Epithelial cell of esophagus (primary cell): ENCODE data around the gene CPNE1.

Experiments
- DNase-seq: peaks from one replicate; pipeline ENCODE4 v3.0.0; 2010; ENCODE audit warnings: low read depth
- H3K4me3 ChIP-seq: 2 replicates; pipeline ENCODE4 v1.5.1; 2011; ENCODE audit warnings: mild to moderate bottlenecking, low read length, control low read depth
- CTCF ChIP-seq: IDR thresholded peaks from 2 replicates; pipeline ENCODE4 v1.5.1; 2011; ENCODE audit warnings: low read depth, mild to moderate bottlenecking, low read length, control low read depth, inconsistent platforms; ENCODE audit not compliant: insufficient read depth; ENCODE audit errors: missing control alignments

The CPNE1 gene

GRCh38 chr20:35595901-35596300 lies 68.8 kb downstream of the CPNE1 start:
- no peak for DNase-seq
- TF ChIP-seq CTCF, result no peak
- no peak overlapping the region for H3K4me3 ChIP-seq

DNA sequence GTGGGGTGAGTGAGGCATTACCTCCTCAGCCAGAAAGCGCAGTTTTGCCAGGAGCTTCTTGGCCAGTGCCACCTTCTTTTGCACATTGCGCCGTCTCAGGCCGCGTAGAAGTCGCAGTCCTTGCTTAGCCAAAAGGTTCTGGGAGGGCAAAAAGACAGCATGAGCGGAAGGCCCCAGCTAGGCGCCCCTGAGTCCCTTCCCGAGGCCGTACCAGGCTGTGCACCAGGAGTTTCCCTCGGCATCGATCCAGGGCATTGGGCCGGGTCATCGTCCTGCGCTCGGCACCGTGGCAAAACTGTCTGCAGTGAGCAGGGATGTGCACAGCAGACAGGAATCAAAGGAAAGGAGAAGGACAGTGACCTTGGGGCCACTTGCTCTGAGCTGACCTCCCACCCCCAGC lies 69.2 kb downstream of the CPNE1 start:
- DNase-seq, result no peak
- TF ChIP-seq CTCF, result no peak
- no peak overlapping the region for H3K4me3 ChIP-seq

DNA sequence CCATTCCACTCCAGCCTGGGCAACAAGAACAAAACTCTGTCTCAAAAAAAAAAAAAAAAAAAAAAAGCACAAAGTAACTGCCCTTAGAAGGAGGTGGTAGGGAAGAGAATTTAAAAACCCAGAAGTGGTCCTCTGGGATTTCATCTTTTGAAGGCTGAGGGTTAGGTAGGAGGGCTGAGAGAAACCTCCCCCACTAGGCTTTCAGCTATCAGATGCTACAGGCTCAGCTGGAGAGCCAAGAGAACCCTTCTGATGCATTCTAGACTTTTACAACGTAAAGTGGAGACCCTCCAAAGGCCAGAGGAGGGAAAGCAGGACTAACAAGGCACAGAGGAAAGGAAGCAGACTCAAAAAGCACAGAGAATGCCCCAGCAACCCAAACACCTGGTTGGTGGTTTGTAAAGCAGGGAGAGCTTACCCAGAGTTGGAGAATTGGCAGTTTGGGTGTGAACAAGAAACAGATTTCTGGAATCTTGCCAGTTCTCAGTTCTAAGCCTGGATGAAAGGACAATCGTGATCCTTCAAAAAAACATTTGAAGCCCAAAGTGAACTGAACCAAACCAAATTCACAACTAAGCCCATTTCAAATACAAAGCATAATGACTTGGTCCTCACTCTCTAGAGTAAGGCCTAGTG lies 72.2 kb downstream of the CPNE1 start:
- DNase-seq, result no peak
- TF ChIP-seq CTCF, result no peak
- H3K4me3 ChIP-seq, result no peak overlapping the region

DNA sequence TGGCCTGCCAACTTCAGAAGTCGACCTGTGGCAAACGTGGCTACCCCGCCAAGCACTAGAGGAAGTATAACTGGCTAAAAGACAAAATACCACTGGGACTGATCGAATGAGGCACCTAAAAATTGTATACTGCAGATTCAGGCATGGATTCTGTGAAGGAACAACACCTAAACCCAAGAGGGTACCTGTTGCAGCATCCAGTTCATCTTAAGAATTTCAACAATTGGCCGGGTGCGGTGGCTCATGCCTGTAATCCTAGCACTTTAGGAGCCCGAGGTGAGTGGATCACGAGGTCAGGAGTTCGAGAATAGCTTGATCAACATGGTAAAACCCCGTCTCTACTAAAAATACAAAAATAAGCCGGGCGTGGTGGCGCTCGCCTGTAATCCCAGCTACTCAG lies 76.3 kb downstream of the CPNE1 start:
- no peak overlapping the region for H3K4me3 ChIP-seq
- TF ChIP-seq CTCF, result no peak
- no peak for DNase-seq

DNA sequence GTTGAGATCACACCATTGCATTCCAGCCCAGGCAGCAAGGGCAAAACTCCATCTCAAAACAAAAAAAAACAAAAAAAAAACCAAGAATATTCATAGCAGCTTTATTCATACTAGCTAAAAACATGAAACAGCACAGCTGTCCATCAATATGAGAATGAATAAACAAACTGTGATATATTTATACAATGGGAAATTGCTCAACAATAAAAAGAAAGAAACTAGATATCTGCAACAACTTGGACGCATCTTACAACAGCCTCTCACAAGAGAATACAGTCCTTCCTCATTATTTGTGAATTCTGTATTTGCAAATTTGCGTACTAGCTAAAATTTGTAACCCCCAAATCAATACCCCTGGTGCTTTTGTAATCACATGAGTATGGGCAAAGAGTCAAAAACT lies 77.3 kb downstream of the CPNE1 start:
- DNase-seq, result no peak
- H3K4me3 ChIP-seq, result no peak overlapping the region
- no peak for TF ChIP-seq CTCF

DNA sequence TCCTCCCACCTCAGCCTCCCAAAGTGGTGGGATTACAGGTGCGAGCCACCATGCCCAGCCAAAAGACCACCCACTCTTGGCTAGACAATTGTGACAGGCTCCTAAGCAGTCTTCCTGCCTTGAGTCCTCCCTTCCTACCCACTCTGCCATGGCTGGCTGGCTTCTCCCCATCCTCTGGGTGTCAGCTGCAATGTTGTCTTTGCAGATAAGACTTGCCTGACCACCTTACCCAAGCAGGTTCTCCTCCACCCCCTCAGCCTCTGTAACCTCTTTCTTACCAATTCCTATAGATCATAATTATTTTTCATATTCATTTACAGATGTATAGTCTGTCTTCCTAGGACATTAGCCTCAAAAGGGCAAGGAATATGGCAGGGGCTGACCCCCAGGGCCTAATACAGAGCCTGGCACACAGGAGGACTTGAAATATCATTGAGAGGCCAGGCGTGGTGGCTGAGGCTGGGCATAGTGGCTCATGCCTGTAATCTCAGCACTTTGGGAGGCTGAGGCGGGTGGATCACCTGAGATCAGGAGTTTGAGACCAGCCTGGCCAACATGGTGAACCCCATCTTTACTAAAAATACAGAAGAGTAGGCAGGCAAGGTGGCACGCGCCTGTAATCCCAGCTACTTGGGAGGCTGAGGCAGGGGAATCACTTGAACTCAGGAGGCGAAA lies 77.8 kb downstream of the CPNE1 start:
- H3K4me3 ChIP-seq, result no peak overlapping the region
- no peak for DNase-seq
- no peak for TF ChIP-seq CTCF
